Skeletal muscle cell (primary cell): Measurements from ENCODE around the gene GNAI2.

Source experiments
- DNase-seq: peaks from one replicate; pipeline ENCODE4 v3.0.0-alpha.2; 2010; ENCODE audit warnings: low read depth
- H3K4me3 ChIP-seq: 2 replicates; pipeline ENCODE4 v1.5.1; 2011; ENCODE audit warnings: low read depth, mild to moderate bottlenecking, control low read depth, low read length, moderate library complexity

The GNAI2 gene

GRCh38 chr3:50302095-50303012, 66.3 kb downstream of the GNAI2 start:
- no peak for DNase-seq
- H3K4me3 ChIP-seq = no peak overlapping the region

- no peak for DNase-seq
- no peak within 1 kb of the TSS for H3K4me3 ChIP-seq
These were observed 67.2 kb downstream of the GNAI2 start, which contains the start of gene HYAL1 for GRCh38 chr3:50303013-50303815. TSS of gene HYAL1 (minus strand) at chr3:50303574. CDS start at chr3:50302956, 618 bp downstream.

GRCh38 chr3:50304601-50305000, 68.6 kb downstream of the GNAI2 start:
- H3K4me3 ChIP-seq = no peak overlapping the region
- DNase-seq = no peak
